ENCODE measurements around the gene RASA4B.
"Not testable (repeated sequence)": the region's sequence is repeated elsewhere in the genome, so short reads cannot be mapped to it uniquely, and the experiment has no call there.

Gene RASA4B

DNA sequence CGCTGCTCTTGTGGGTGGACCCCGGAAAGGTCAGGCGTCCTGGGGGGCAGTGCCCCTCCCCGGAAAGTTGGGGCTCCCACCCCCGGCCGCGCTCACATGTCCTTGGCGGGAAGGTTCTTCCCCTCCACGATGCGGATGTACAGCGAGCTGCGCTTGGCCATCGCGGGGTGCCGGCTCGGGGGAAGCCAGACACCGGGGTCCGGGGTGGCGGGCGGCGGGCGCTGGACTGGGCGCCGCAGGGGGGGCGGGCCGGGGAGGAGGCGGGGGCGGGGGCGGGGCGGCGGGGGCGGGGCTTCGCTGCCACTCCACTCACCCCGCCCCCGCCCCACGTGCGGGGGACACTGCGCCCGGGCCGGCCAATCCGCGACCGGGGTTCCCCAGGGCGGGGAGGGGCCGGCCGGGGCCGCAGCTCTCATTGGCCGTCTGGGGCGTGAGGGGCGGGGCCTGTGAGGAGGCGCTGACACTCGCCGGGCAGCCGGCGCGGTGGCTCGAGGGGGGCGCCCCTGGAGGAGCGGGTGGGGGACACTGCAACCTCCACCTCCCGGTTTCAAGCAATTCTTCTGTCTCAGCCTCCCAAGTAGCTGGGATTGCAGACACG is at the start of gene RASA4B:
RASA4B (minus strand) TSS at position 228 of the 598 bp plus-strand sequence; CDS start at position 161, 67 bp downstream.
- DNase-seq = not testable (repeated sequence)

DNA sequence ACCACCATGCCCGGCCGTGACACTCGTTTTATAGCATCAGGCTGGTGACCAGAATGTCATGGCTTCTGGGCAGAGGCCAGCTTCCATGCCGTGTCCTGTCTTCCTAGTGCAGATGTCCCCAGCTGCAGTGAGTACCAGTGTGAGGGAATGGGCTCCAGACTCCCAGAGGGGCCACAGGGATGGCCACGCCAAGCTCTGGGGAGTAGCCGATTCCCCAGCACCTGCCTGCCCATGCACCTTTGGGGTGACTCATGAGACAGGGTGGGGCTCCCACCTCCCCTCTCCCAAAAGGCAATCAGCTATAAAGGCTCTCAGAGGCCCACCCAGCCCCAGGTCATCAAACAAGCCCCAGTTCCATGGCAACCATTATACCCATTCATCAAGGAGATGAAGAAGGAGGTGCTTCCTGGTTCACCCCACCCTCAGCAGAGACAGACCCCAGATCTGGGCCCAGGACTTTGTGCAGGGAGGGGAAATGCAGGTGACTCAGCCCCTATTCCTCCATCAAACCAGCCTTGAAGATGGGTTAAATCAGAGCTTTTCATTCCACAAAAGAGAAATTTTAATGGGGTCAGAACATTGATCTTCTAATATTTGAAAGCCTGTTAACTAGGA is 33.3 kb upstream of the RASA4B start, which contains the start of gene SPDYE2:
SPDYE2 (plus strand) TSS at position 419 of the 615 bp plus-strand sequence. CDS start 2,030 bp downstream, outside the sequence.
- not testable (repeated sequence) for DNase-seq

DNA sequence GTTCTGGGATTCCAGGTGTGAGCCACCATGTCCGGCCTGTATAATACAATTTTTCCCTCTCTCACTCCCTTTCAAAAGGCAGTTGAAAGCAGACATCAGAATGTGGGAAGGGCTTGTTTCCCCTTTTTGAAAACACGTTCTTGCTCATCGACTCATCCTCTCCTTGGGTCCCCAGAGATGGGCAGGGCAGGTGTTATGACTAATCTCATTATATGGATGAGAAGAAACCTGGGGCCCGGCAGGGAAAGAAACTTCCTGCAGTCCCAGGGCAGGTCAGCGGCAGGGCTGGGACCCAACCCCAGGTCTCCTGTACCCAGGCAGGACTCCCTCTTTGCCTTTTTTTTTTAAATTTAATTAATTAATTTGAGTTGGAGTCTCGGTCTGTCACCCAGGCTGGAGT is 28.8 kb upstream of the RASA4B start:
- DNase-seq = not testable (repeated sequence)

DNA sequence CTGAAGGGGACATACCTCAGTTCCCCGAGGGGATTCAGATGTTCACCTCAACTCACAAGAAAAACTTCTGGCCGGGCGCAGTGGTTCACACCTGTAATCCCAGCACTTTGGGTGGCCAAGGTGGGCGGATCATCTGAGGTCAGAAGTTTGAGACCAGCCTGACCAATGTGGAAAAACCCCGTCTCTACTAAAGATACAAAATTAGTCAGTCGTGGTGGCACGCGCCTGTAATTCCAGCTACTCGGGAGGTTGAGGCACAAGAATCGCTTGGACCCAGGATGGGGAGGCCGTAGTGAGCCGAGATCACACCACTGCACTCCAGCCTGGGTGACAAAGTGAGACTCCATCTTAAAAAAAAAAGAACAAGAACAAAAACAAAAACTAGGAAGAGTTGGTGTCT is 27.7 kb upstream of the RASA4B start:
- DNase-seq = not testable (repeated sequence)

DNA sequence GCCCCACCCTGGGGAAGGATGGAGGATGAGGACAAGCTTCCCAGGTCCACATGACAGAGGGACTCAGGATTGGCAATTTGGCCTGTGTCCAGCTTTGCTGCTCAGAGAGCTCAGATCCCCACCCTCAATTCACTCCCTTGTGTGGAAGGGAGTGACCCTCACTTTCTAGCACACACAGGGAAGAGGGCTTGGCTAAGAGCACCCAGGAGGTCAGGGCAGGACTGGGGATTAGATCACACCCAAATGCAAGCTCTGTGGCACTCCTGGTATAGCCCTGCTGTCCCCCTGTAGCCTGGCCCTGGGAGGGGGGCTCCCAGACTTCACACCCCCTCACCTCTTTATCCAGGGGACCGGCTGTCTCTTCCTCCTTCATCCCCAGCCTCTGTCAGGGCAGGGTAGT is 26.8 kb upstream of the RASA4B start:
- not testable (repeated sequence) for DNase-seq

DNA sequence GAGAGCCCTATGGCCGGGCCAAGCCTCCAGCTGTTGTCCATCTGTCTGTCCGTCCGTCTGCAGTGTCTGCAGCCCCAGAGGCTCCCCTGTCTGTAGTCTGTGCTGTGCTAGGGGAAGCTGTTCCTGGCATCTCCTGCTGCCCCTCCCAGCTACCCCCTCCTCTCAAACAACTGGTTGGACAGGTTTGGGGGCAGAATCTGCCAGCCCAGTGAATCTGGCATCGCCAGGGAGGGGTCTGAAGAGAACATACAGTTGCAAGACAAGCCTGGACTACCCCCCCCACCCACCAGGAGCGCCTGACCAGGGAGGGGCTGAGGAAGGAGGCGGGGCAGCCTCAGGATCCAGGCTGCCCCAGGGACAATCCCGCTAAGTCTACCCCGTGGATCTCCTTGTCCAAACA is 26.0 kb upstream of the RASA4B start, which contains the start of gene UPK3BL2:
UPK3BL2 (minus strand) TSS at position 101 of the 400 bp plus-strand sequence; CDS start at position 41, 60 bp downstream.
- not testable (repeated sequence) for DNase-seq

DNA sequence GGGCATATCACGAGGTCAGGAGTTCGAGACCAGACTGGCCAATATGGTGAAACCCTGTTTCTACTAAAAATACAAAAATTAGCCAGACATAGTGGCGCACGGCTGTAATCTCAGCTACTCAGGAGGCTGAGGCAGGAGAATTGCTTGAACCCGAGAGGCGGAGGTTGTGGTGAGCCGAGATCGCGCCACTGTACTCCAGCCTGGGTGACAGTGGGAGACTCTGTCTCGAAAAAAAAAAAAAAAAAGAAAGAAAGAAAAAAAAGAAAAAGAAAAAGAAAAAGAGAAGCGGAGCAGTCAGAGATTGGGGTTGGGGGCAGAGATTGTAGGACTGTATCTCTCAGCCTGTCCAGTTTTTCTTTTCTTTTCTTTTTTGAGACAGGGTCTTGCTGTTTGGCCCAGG is 25.2 kb upstream of the RASA4B start:
- not testable (repeated sequence) for DNase-seq

DNA sequence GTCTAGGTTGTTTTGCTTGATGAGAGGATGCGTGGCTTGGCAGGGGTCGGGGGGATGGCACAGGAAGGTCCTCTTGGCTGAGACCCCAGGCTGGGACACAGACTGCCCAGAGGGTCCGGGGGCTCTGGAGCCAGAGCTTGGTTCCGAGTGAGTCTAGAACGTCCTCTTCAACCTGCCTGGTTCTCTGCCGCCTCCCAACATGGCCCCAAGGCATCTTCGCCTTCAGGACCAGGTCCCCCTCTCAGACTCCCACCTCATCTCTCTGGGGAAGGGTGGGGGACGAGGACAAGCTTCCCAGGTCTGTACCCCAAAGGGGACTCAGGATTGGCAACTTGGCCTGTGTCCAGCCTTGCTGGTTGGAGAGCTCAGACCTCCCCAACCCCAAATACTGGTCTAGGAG is 24.5 kb upstream of the RASA4B start:
- DNase-seq = not testable (repeated sequence)

DNA sequence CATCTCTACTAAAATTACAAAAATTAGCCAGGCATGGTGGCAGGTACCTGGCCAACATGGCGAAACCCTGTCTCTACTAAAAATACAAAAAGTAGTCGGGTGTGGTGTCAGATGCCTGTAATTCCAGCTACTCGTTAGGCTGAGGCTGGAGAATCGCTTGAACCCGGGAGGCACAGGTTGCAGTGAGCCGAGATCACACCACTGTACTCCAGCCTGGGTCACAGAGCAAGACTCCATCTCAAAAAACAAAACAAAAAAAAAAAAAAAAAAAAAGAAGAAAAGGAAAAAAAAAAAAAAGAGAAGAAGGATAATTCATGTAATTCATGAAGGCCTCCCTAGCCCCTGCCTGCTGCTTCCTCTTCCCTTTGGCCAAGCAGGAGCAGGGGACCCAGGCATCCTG is 23.0 kb upstream of the RASA4B start:
- not testable (repeated sequence) for DNase-seq

DNA sequence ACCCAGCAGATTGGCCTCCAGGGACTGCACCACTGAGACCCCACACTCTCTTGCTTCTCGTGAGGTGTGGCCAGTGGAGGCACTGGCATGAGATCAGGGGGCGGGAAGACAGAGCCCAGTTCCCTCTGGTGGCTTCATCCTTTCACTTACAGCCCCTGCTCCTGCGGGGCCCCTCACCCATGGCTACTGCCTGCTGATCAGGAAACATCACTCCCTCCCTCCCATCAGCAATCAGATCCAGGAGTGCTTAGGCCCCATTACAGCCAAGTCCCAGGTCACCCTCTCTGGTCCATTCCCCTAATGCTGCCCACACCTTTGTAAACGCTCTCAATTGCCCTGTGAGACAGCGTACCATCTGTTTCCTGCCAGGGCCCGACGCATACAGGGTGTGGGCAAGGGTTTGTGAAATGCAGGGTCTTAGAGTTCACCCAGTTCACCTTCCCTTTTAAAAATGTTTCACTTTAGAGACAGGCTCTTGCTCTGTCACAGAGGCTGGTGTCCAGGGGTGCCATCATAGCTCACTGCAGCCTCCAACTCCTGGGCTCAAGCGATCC is 17.6 kb upstream of the RASA4B start:
- DNase-seq = not testable (repeated sequence)

DNA sequence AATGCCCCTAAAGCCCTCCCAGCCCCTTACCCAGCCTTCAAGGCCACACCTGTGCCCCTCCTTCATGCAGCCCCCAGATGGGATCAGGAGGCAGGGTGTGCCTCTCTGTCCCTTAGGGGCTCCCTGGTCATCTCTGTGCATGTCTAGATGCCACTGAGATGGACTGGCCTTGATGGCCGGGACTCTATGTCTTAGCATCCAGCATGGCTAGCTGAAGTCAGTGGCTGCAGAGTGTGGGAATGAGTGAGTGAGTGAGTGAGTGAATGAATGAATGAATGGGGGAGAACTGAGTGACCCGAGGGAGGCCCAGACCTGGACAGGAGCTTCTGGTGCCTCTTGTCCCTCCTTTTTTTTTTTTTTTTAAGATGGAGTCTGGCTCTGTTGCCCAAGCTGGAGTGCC is 14.6 kb upstream of the RASA4B start:
- DNase-seq = not testable (repeated sequence)

DNA sequence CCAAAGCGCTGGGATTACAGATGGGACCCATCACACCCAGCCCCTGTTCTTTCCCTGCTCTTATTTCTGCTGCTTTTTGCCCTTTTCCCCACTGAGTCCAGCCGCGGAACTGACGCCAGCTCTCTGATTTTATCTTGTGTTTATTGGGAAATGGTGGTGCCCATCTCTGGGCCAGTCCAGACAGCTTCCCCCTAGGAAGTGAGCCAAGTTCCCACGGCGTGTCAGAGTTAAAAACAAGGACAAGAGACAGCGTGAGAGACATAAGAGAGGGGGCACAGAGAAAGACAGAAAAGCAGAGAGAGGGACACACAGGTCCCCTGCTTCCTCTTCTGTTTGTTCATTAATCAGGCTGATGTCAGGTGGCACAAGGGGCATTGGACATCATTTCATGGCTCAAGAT is 14.0 kb upstream of the RASA4B start:
- not testable (repeated sequence) for DNase-seq

DNA sequence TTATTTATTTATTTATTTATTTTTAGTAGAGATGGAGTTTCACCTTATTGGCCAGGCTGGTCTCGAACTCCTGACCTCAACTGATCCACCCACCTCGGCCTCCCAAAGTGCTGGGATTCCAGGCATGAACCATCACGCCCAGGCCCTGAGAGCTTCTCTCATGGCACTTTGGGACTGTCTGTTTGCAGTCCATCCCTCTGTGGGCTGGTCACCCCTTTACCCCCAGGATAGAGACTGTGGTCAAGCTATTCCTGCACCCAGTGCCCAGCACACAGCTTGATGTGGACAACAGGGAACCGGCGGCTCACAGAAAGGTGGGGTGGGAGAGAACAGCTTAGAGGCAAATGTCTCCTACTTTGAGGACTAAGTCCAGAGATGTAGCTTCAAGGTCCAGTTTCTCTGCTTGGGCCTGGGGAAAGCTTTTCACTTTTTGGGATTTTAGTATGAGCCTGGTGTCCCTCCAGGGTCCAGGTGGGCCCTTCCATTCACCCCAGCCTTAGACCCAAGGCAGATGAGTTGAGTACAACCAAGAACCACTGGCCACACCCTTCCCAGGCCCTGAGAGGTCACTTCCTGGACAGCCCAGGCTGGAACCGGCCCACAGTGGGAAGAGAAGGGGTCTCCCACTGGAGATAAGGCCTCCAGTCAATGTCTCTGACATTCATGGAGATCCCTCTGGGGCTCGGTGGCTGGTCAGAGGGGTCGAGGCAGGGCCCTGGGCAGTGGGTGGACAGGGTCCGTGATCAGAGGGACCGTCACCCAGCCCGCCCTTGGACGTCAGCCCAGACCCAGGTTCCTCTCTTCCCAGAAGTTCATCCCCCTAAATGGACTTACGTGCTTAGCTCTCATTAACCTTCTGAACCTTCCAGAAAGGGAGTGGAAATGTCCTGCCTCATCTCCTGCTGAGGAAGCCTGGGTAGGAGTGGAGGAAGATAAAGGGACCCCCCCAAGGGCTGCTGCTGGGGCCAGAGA is 10.5 kb upstream of the RASA4B start:
- not testable (repeated sequence) for DNase-seq

DNA sequence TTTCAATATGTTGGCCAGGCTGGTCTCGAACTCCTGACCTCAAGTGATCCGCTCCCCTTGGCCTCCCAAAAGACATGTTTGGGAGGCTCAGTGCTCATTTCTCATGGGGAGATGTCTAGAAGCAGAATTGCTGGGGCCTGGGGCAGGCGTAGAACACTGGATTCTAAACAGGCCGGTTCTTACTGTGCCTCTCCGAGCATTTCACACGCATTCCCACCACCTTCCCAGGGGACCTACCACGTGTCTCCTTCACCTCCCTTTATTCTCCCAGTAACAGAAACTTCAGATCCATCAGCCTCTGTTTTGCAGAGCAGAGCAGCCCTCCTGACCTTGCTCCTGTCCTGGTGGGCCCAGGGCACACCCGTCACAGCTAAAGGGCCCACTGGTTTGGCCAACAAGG is 9.6 kb upstream of the RASA4B start:
- DNase-seq = not testable (repeated sequence)

DNA sequence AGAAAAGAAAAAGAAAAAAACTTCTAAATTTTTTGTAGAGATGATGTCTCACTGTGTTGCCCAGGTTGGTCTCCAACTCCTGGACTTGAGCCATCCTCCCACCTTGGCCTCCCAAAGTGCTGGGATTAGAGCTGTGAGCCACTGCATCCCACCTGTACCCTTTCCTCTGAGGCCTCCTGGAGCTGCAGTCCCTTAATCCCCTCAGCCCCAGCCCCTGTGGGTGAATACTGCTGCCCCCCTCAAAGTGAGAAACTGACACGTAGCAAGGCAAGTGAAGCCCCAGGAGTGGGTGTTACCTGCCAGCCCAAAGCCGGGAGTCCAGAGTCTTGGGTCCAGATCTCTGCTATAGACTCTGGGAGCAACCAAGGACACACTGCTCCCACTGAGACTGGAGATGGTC is 7.2 kb upstream of the RASA4B start:
- not testable (repeated sequence) for DNase-seq

DNA sequence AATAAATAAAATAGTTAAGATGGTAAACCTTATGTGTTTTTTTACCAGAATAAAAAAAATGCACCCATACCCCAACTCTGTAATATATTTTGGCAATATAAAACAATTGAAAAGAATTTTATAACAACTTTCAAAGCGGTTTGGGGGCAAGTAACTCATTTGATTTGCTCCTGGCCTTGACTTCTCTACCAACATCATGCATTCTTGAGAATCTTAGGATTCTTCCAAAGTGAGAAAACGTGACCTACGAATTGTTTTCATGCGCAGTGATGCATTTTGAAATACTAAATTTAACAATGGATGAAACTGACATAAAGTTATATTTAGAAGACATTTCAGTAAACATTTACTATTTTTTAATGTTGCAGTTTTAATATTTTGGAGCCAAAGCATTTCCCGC is 3.2 kb upstream of the RASA4B start:
- not testable (repeated sequence) for DNase-seq

DNA sequence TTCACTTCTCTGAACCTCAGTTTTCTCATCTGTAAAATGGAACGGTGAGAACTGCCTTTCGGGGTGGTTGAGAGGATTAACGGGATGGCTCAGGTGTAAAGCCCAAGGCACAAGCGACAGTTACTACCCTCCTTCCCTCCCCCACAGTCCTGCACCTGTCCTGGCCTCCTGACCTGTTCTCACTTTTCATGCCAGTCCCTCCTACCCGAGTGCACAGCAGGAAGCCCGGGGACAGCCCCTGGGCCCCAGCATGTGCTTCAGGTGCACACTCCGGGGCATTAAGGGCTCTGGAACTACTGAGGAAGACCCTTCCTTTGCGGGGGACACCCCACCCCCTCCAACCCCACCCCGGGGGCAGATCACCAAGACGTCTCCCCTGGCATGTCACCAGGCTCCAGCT is 626 bp downstream of the RASA4B start:
- DNase-seq = not testable (repeated sequence)

DNA sequence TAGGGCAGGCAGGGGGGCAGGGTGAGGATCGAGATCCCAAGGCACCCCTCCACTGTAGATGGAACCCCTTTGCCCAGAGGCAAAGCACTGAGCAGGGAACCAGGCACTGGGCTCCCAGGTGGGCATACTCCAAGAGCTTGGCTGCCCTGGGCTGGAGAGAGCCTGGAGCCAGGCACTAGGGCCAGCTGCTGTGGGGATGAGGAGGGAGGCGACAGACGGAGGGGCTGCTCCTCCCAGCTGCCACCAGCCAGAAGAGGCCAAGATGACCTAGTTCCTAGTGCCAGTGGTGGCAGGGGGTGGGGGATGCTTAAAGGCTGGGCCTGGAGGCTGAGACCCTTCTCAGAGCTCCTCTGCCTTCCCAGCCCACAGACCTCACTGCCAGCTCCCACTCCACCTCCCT is 1.7 kb downstream of the RASA4B start:
- DNase-seq = not testable (repeated sequence)

DNA sequence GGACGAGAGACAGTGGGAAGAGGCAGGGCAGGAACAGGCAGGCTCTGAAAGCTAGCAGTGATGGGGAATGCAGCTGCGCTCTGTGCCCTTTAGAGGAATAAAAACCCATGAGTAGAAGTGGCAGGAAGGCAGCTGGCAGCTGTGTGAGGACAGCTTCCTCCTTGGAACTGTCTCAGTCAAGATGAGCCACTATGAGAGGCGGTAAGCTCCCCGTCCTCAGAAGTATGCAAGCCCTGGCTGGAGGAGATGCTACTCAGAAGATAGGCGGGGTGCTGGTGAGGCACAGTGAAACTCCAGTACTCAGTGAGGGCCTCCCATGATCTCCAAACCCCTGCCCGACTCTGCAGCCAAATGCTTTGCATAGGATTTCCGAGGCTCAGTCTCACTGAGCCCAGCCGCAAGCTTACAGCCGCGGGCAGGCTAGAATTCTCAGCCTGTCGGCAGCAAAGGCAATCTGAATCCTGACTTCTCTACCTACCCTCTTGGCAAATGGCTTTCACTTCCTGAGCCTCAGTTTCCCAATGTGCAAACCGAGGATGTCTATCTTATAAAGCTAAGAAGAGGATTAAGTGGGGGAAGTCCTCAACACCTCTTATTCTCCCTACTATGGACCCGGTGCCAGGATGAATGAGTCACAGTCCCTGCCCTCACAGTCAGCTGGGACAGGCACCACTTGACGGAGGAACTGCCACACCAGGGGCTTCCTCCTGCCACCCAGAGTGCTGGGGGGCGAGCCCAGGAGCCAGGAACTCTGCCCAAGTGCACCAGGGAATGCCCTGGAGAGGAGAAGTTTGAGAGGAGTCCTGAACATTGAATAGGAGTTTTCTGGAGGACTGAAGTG is 2.5 kb downstream of the RASA4B start:
- DNase-seq = not testable (repeated sequence)

DNA sequence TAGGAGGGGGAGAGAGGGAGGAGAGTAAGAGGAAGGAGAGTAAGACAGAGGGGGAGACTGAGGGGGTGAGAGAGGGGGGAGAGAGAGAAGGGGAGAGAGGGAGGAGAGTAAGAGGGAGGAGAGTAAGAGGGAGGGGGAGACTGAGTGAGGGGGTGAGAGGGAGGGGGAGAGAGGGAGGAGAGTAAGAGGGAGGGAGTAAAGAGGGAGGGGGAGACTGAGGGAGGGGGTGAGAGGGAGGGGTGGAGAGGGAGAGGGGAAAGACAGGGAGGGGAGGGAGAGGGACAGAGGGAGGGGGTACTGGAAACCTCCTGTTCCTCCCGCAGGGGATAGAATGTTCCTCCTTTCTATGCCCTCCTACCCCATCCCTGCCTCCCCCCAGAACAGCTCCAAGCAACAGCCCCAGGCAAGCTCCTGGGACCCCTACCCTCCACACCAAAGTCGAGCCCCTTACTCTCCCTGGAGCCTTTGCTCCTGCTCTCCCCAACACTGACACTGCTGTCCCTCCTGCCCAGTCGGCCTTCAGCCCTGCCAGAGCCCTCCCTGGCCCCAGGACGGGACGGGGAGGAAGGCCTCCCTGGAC is 4.8 kb downstream of the RASA4B start:
- not testable (repeated sequence) for DNase-seq

DNA sequence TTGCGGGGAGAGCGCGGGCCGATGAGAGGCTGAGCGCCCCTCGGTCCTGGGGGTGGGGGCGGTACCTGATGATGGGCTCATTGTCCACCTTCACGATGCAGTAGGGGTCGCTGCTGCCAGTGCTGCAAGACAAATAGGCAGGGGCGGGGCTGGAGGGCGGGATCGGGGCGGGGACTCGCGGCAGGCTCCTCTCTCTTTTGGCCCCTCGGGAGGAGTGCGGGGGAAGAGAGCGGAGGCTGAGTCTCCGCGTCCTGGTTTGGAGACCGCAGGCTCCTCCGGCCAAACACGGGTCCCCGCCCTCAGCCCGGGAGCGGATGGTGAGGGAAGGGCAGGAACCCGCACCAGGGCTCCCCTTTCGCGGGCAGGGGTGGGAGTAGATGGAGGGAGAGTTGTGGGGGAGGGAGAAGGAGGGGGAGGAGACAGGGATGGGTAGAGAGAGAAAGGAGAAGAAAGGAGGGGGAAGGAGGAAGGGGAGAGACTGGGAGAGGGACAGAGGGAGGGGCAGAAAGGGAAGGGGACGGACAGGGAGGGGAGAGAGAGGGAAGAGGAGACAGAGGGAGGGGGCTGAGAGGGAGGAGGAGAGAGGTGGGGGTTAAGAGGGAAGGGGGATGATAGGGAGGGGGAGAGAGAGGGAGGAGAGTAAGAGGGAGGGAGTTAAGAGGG is 5.6 kb downstream of the RASA4B start:
- not testable (repeated sequence) for DNase-seq
